Fibroblast of the aortic adventitia (primary cell): Measurements from ENCODE around the gene PRSS8. TPM values are rescaled to one million over a fixed set of nuclear protein-coding genes. Genes with fewer than 3 reads are reported as not detected.

Source experiments
- DNase-seq: peaks from one replicate; pipeline ENCODE4 v3.0.0-alpha.2; 2010; ENCODE audit warnings: low read depth
- H3K4me3 ChIP-seq: 2 replicates; pipeline ENCODE4 v1.5.1; 2011; ENCODE audit warnings: low read depth, mild to moderate bottlenecking, control low read depth, low read length, moderate library complexity
- CTCF ChIP-seq: IDR thresholded peaks from 2 replicates; pipeline ENCODE4 v1.5.1; 2011; ENCODE audit warnings: mild to moderate bottlenecking, low read length, control low read depth, inconsistent platforms; ENCODE audit not compliant: insufficient read depth
- total RNA-seq: library from RNA; depleted of rRNA; stranded (reverse); fragments of >200 nt; gene quantifications from 2 replicates; pipeline ENCODE4 v1.2.3, GENCODE V29; 2012; ENCODE audit warnings: low replicate concordance

Gene PRSS8
- total RNA-seq, 1 donor: not detected

- H3K4me3 ChIP-seq: no peak overlapping the region
- no peak for TF ChIP-seq CTCF
- DNase-seq: no peak
Measured at GRCh38 chr16:31125844-31126243, 9.7 kb downstream of the PRSS8 start.

GRCh38 chr16:31120129-31120528 is 15.4 kb downstream of the PRSS8 start:
- no peak for TF ChIP-seq CTCF
- no peak for DNase-seq

GRCh38 chr16:31118223-31119155 is 17.0 kb downstream of the PRSS8 start:
- peak overlapping the region; percentile 94 for H3K4me3 ChIP-seq
- DNase-seq: peak; percentile 42
- no peak for TF ChIP-seq CTCF

More at GRCh38 chr16:31120129-31120528, 15.4 kb downstream of the PRSS8 start:
- H3K4me3 ChIP-seq: no peak overlapping the region

GRCh38 chr16:31117384-31118222 is 17.9 kb downstream of the PRSS8 start, which contains the start of gene KAT8:
TSS of gene KAT8 (plus strand) at chr16:31117664. CDS start at chr16:31117682, 18 bp downstream.
- H3K4me3 ChIP-seq: peak within 1 kb of the TSS; percentile 94
- no peak for TF ChIP-seq CTCF
- peak; percentile 96 for DNase-seq

GRCh38 chr16:31114468-31114867 is 21.1 kb downstream of the PRSS8 start:
- no peak for TF ChIP-seq CTCF
- H3K4me3 ChIP-seq: no peak overlapping the region
- DNase-seq: no peak

GRCh38 chr16:31113121-31114120 is 22.1 kb downstream of the PRSS8 start:
- H3K4me3 ChIP-seq: no peak overlapping the region
- TF ChIP-seq CTCF: no peak
- no peak for DNase-seq
